Measurements from ENCODE around the gene HEYL.

GRCh38 chr1:39680751-39681150 is 41.3 kb upstream of the HEYL start:
- no peak for TF ChIP-seq CTCF (IDR thresholded peaks at IDR 0.05; ENCODE audit: low read depth, low read length)
- no peak for TF ChIP-seq MYC (IDR thresholded peaks at IDR 0.05; ENCODE audit: low read depth, low read length)
- no peak for TF ChIP-seq POLR2A (IDR thresholded peaks at IDR 0.05; ENCODE audit: extremely low read depth, insufficient read length)

Data from NB4 (cell line).